Measurements from ENCODE around the gene MUC4.
"Not testable (repeated sequence)": the region's sequence is repeated elsewhere in the genome, so short reads cannot be mapped to it uniquely, and the experiment has no call there.

MUC4 gene

GRCh38 chr3:195809796-195810454 is 1.8 kb downstream of the MUC4 start:
- no peak for DNase-seq

GRCh38 chr3:195809291-195809785 is 2.4 kb downstream of the MUC4 start:
- DNase-seq: no peak

- DNase-seq: no peak
These were observed 2.9 kb downstream of the MUC4 start for GRCh38 chr3:195808741-195809290.

GRCh38 chr3:195807681-195808121 is 4.0 kb downstream of the MUC4 start:
- no peak for DNase-seq

- no peak for DNase-seq
These were observed 4.9 kb downstream of the MUC4 start for GRCh38 chr3:195806916-195807231.

- no peak for DNase-seq
These were observed 5.4 kb downstream of the MUC4 start for GRCh38 chr3:195806211-195806915.

GRCh38 chr3:195805588-195805987 is 6.1 kb downstream of the MUC4 start:
- not testable (repeated sequence) for DNase-seq

- no peak for DNase-seq
These were observed 6.5 kb downstream of the MUC4 start for GRCh38 chr3:195805181-195805580.

- no peak for DNase-seq
These were observed 8.3 kb downstream of the MUC4 start for GRCh38 chr3:195803289-195803908.

GRCh38 chr3:195802795-195803194 is 8.9 kb downstream of the MUC4 start:
- no peak for DNase-seq

GRCh38 chr3:195802261-195802701 is 9.4 kb downstream of the MUC4 start:
- DNase-seq: no peak

GRCh38 chr3:195801251-195802183 is 10.2 kb downstream of the MUC4 start:
- DNase-seq: no peak

GRCh38 chr3:195800240-195800639 is 11.5 kb downstream of the MUC4 start:
- no peak for DNase-seq

GRCh38 chr3:195796795-195797194 is 14.9 kb downstream of the MUC4 start:
- DNase-seq: no peak

GRCh38 chr3:195794708-195795107 is 17.0 kb downstream of the MUC4 start:
- no peak for DNase-seq

- DNase-seq: not testable (repeated sequence)
These were observed 19.1 kb downstream of the MUC4 start for GRCh38 chr3:195792621-195793020.

- DNase-seq: no peak
These were observed 20.8 kb downstream of the MUC4 start for GRCh38 chr3:195790901-195791300.

GRCh38 chr3:195788711-195789581 is 22.8 kb downstream of the MUC4 start:
- DNase-seq: no peak

GRCh38 chr3:195785781-195786405 is 25.8 kb downstream of the MUC4 start:
- not testable (repeated sequence) for DNase-seq

GRCh38 chr3:195784031-195784430 is 27.7 kb downstream of the MUC4 start:
- not testable (repeated sequence) for DNase-seq

- not testable (repeated sequence) for DNase-seq
These were observed 30.5 kb downstream of the MUC4 start for GRCh38 chr3:195781236-195781635.

Data from hippocampal formation (tissue), 2 donors.